ENCODE measurements around the gene CAMSAP1. TPM values are rescaled to one million over a fixed set of nuclear protein-coding genes. Genes with fewer than 3 reads are reported as not detected.

Gene CAMSAP1
- total and polyA plus RNA-seq, 9 of the 15 experiments (the other 6 are each of a cell fraction or from before 2014, with no cell fraction given): 1.5 to 28.8 (median 14.3) TPM

DNA sequence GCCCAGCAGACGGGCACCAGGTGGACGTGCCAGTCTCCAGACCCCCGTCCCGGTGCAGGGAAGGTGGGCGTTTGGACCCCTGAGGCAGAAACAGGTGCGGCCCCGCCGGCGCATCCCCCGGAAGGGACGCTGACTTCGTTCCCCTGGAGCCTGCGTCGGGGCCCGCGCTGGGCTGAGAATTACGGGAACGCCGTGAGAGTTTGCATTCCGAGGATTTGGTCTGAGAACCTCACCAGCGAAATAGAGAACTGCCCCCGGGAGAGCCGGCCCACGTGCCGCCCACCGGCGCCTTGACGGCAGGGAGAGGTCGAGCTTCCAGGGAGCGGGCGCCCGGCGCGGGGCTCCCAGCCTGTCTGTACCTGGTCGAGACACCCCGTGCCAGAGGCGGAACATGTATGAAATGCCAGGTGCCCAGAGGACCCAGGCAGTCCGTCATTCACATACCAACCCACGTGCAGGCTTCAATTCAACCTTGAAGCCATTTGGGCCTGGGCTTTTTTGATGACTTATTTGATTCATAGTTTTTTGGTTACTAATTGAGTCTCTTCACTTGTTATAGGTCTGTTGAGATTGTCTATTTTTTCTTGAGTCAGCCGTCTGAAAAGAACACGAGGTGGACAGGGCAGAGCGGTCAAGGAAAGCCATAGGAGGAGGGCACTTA is 877 bp upstream of the CAMSAP1 start (continued):
- TF ChIP-seq, protein P1, sequence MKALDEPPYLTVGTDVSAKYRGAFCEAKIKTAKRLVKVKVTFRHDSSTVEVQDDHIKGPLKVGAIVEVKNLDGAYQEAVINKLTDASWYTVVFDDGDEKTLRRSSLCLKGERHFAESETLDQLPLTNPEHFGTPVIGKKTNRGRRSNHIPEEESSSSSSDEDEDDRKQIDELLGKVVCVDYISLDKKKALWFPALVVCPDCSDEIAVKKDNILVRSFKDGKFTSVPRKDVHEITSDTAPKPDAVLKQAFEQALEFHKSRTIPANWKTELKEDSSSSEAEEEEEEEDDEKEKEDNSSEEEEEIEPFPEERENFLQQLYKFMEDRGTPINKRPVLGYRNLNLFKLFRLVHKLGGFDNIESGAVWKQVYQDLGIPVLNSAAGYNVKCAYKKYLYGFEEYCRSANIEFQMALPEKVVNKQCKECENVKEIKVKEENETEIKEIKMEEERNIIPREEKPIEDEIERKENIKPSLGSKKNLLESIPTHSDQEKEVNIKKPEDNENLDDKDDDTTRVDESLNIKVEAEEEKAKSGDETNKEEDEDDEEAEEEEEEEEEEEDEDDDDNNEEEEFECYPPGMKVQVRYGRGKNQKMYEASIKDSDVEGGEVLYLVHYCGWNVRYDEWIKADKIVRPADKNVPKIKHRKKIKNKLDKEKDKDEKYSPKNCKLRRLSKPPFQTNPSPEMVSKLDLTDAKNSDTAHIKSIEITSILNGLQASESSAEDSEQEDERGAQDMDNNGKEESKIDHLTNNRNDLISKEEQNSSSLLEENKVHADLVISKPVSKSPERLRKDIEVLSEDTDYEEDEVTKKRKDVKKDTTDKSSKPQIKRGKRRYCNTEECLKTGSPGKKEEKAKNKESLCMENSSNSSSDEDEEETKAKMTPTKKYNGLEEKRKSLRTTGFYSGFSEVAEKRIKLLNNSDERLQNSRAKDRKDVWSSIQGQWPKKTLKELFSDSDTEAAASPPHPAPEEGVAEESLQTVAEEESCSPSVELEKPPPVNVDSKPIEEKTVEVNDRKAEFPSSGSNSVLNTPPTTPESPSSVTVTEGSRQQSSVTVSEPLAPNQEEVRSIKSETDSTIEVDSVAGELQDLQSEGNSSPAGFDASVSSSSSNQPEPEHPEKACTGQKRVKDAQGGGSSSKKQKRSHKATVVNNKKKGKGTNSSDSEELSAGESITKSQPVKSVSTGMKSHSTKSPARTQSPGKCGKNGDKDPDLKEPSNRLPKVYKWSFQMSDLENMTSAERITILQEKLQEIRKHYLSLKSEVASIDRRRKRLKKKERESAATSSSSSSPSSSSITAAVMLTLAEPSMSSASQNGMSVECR (CRISPR knock-in tag; IDR thresholded peaks at IDR 0.05): no peak
- TF ChIP-seq BDP1 (IDR thresholded peaks at IDR 0.05; ENCODE audit: insufficient read depth, insufficient read length) (no peak), ZNF316 (IDR thresholded peaks at IDR 0.05) (no peak), RBM17 (IDR thresholded peaks at IDR 0.05; ENCODE audit: borderline replicate concordance, low read depth, low read length) (no peak), ZNF134 (CRISPR knock-in tag; conservative IDR thresholded peaks at IDR 0.05) (no peak), MCM5 (IDR thresholded peaks at IDR 0.05; ENCODE audit: low read depth) (no peak), ZNF696 (CRISPR knock-in tag; conservative IDR thresholded peaks at IDR 0.05) (no peak), ETV6 (IDR thresholded peaks at IDR 0.05; ENCODE audit: borderline replicate concordance in 1 of 2, low read depth in 2 of 2, low read length in 1 of 2) (no peak), ETV6 (CRISPR knock-in tag; IDR thresholded peaks at IDR 0.05; ENCODE audit: borderline replicate concordance) (no peak), CEBPG (CRISPR knock-in tag; IDR thresholded peaks at IDR 0.05) (no peak), CEBPG (tag; conservative IDR thresholded peaks at IDR 0.05 in 1 of 2, IDR thresholded peaks at IDR 0.05 in 1 of 2) (no peak), TCF7L2 (IDR thresholded peaks at IDR 0.05; ENCODE audit: low read depth, low read length) (no peak), RBFOX2 (IDR thresholded peaks at IDR 0.05; ENCODE audit: low read depth, low read length) (peak; percentile 72), PCBP2 (IDR thresholded peaks at IDR 0.05; ENCODE audit: low read depth, low read length, poor library complexity, severe bottlenecking) (no peak), ZNF224 (CRISPR knock-in tag; IDR thresholded peaks at IDR 0.05) (no peak), L3MBTL2 (IDR thresholded peaks at IDR 0.05) (peak; percentile 97), HDGF (IDR thresholded peaks at IDR 0.05) (no peak), NFIX (CRISPR knock-in tag; IDR thresholded peaks at IDR 0.05; ENCODE audit: low read depth) (no peak), CBX5 (IDR thresholded peaks at IDR 0.05; ENCODE audit: borderline replicate concordance, low read depth) (no peak), NR1H2 (CRISPR knock-in tag; IDR thresholded peaks at IDR 0.05) (no peak), RCOR1 (IDR thresholded peaks at IDR 0.05; ENCODE audit: borderline replicate concordance in 1 of 2, low read depth in 2 of 2, low read length in 2 of 2) (no peak), ELF1 (tag; IDR thresholded peaks at IDR 0.05) (no peak), WHSC1 (IDR thresholded peaks at IDR 0.05; ENCODE audit: low read length) (no peak), ZNF24 (IDR thresholded peaks at IDR 0.05) (no peak), ZKSCAN8 (CRISPR knock-in tag; IDR thresholded peaks at IDR 0.05) (no peak), SIRT6 (IDR thresholded peaks at IDR 0.05; ENCODE audit: low read depth, low read length) (no peak)
- TF ChIP-seq, protein P2, sequence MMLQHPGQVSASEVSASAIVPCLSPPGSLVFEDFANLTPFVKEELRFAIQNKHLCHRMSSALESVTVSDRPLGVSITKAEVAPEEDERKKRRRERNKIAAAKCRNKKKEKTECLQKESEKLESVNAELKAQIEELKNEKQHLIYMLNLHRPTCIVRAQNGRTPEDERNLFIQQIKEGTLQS (IDR thresholded peaks at IDR 0.05): no peak
- TF ChIP-seq, protein P2 (CRISPR knock-in tag; conservative IDR thresholded peaks at IDR 0.05): no peak
